Esophagus squamous epithelium (tissue), 5 donors: Measurements from ENCODE around the gene PAK6. TPM values are rescaled to one million over a fixed set of nuclear protein-coding genes. Genes with fewer than 3 reads are reported as not detected.

Experiments
- DNase-seq: peaks from one replicate; lab custom pipeline; 2025; lab: John Stamatoyannopoulos, UW
- H3K27ac ChIP-seq, 4 donors: fragments of 200-600 bp; sonication (generic); one replicate each; pipeline ENCODE4 v1.5.1; 2016 to 2019; ENCODE audit warnings: mild to moderate bottlenecking in 1 of 4
- H3K27me3 ChIP-seq, 4 donors: fragments of 200-600 bp; sonication (generic); 1 replicate in 3 of 4; 2 replicates in 1 of 4; pipeline versions ENCODE4 v1.5.1 to v1.6.0; 2017 to 2021; ENCODE audit warnings: antibody characterized with exemption in 1 of 4
- H3K36me3 ChIP-seq, 3 donors: fragments of 200-600 bp; sonication (generic); one replicate each; pipeline ENCODE4 v1.5.1; 2016 to 2019
- H3K4me1 ChIP-seq, 3 donors: fragments of 200-600 bp; sonication (generic); one replicate each; pipeline ENCODE4 v1.5.1; 2017 to 2019
- H3K4me3 ChIP-seq, 4 donors: fragments of 200-600 bp; sonication (generic); 1 replicate in 3 of 4; 2 replicates in 1 of 4; pipeline ENCODE4 v1.5.1; 2016 to 2019; ENCODE audit warnings: mild to moderate bottlenecking in 2 of 4, moderate library complexity in 1 of 4
- H3K9me3 ChIP-seq, 3 donors: fragments of 200-600 bp; sonication (generic); one replicate each; pipeline ENCODE4 v1.5.1; 2016 to 2019
- CTCF ChIP-seq, 6 experiments: fragments of 450-650 bp in 4 of 6; fragments of 200-600 bp in 2 of 6; sonication (generic) in 2 of 6; IDR thresholded peaks; one replicate each; pipeline ENCODE4 v1.5.1; 2016 to 2019; ENCODE audit warnings: antibody characterized with exemption in 6 of 6, mild to moderate bottlenecking in 4 of 6, moderate library complexity in 4 of 6
- POLR2A ChIP-seq, 4 donors: fragments of 450-650 bp; IDR thresholded peaks; one replicate each; pipeline ENCODE4 v1.6.1; 2017; ENCODE audit warnings: antibody characterized with exemption in 4 of 4, mild to moderate bottlenecking in 4 of 4, moderate library complexity in 3 of 4
- WGBS, 2 donors: methylation state at CpG; one replicate each; pipeline ENCODE4 v1.1.5; 2018; 5-methylcytosine and 5-hydroxymethylcytosine counted together
- intact Hi-C: fragments of 100-400 bp; cut with DNase I; formaldehyde crosslinking; loops from one replicate; pipeline ENCODE4 v1.15.0; 2022
- total RNA-seq, 4 donors: library from RNA; depleted of rRNA; stranded (reverse); fragments of >200 nt; gene quantifications; one replicate each; pipeline ENCODE4 v1.1.0, GENCODE V29; 2016
- donor health status: DM: yes; HTN: yes; CAD: no.

Gene PAK6
- total RNA-seq, 4 donors from 2014 or later = 31.5 to 53.5 (median 37.2) TPM

DNA sequence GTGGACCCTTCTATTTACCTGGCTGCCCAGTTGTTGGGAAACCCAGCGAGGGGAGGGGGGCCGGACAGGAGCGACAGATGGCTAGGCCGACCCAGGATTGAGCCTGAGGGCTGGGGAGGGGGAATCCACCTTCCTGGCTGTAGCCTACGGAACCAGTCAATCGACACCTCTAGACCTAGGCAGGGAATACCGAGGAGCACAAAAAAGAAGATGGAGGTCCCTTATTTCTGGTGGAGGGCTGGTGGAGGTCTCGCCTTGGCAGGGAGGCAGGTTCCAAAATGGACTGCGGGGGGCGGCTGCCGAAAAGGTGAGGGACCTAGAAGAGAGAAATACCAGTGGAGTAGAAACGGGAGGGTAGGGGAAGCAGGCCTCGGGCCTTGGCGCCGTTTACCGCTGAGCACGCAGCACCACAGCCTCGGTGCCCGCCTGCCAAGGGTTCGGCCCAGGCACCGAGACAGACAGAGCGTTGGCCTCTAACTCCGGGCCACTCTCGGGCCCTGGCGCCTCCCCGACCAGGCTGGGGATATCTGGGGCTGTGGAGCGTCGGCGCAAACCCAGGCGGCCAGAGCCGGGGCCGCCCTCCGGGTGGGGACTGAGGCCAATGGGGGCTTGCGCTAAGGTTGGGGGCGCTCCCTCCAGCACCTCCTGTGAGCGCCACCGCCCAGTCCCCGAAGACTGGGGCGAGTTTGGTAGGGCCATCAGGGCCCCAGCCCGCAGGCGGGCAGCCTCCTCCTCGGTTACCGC lies 42.4 kb downstream of the PAK6 start:
- H3K9me3 ChIP-seq = no peaks in the 10 kb centered on the region
- intact Hi-C loops = loop anchor here (5.0 kb wide), 2 partner anchors 86 to 141 kb away; no protein-coding TSS in a partner anchor
- no peak for TF ChIP-seq POLR2A (IDR thresholded peaks at IDR 0.05)
- TF ChIP-seq CTCF (IDR thresholded peaks at IDR 0.05) = no peak
- DNase-seq = no peak
- no peak overlapping the region for H3K27ac ChIP-seq
- WGBS, 2 donors = 61 to 68% methylated on average over 15 to 18 of the region's 43 CpGs
- H3K27me3 ChIP-seq = peaks cover 23 to 87% (median 33%) of the 10 kb centered on the region in 4 donors
- peaks cover 0 to 19% (median 1%) of the 10 kb centered on the region in 3 donors for H3K36me3 ChIP-seq
- H3K4me1 ChIP-seq = peaks cover 23 to 58% (median 27%) of the 10 kb centered on the region in 3 donors
- peak overlapping the region in 3 of 4 donors; percentile 44 to 61 (median 51) for H3K4me3 ChIP-seq

- H3K4me3 ChIP-seq = peak overlapping the region; percentile 25 to 61 (median 48)
- H3K27me3 ChIP-seq = peaks cover 23 to 93% (median 33%) of the 10 kb centered on the region in 4 donors
- TF ChIP-seq CTCF (IDR thresholded peaks at IDR 0.05) (no peak), POLR2A (IDR thresholded peaks at IDR 0.05) (no peak)
- no CpG with 5 or more reads among the region's 51 CpGs for WGBS, 2 donors
- H3K4me1 ChIP-seq = peaks cover 23 to 58% (median 27%) of the 10 kb centered on the region in 3 donors
- H3K9me3 ChIP-seq = no peaks in the 10 kb centered on the region
- H3K27ac ChIP-seq = no peak overlapping the region
- DNase-seq = no peak
- peaks cover 0 to 14% (median 0%) of the 10 kb centered on the region in 3 donors for H3K36me3 ChIP-seq
- intact Hi-C loops = loop anchor here (5.0 kb wide), 2 partner anchors 86 to 141 kb away; no protein-coding TSS in a partner anchor
Measured at GRCh38 chr15:40281801-40282146, 42.9 kb downstream of the PAK6 start.

- intact Hi-C loops = loop anchor here (5.0 kb wide), 2 partner anchors 85 to 140 kb away; no protein-coding TSS in a partner anchor
- Histone ChIP-seq H3K36me3 (peaks cover 0 to 9% (median 0%) of the 10 kb centered on the region in 3 donors), H3K4me3 (peak overlapping the region; percentile 25 to 61 (median 48)), H3K27ac (no peak overlapping the region), H3K4me1 (peaks cover 23 to 58% (median 27%) of the 10 kb centered on the region in 3 donors), H3K9me3 (no peaks in the 10 kb centered on the region), H3K27me3 (peaks cover 23 to 98% (median 33%) of the 10 kb centered on the region in 4 donors)
- peak in 5 of 6 experiments; percentile 5 to 36 (median 27) for TF ChIP-seq CTCF (IDR thresholded peaks at IDR 0.05)
- TF ChIP-seq POLR2A (IDR thresholded peaks at IDR 0.05) = no peak
- no CpG with 5 or more reads among the region's 92 CpGs for WGBS, 2 donors
- no peak for DNase-seq
Measured at GRCh38 chr15:40282147-40282868, 43.4 kb downstream of the PAK6 start.

GRCh38 chr15:40282869-40283614 lies 44.2 kb downstream of the PAK6 start, which contains the start of gene ANKRD63:
TSS of gene ANKRD63 (minus strand) at chr15:40283064. CDS start at chr15:40282586, 478 bp downstream.
- H3K36me3 ChIP-seq = peaks cover 0 to 1% (median 0%) of the 10 kb centered on the region in 3 donors
- H3K4me1 ChIP-seq = peaks cover 23 to 51% (median 27%) of the 10 kb centered on the region in 3 donors
- peaks cover 23 to 96% (median 33%) of the 10 kb centered on the region in 4 donors for H3K27me3 ChIP-seq
- H3K27ac ChIP-seq = no peak within 1 kb of the TSS
- intact Hi-C loops = loop anchor here (5.0 kb wide), 2 partner anchors 84 to 139 kb away; no protein-coding TSS in a partner anchor
- no peaks in the 10 kb centered on the region for H3K9me3 ChIP-seq
- DNase-seq = no peak
- 24 to 58% methylated on average over 2 to 3 of the region's 76 CpGs for WGBS, 2 donors
- no peak for TF ChIP-seq CTCF (IDR thresholded peaks at IDR 0.05)
- no peak for TF ChIP-seq POLR2A (IDR thresholded peaks at IDR 0.05)
- peak within 1 kb of the TSS; percentile 25 to 61 (median 48) for H3K4me3 ChIP-seq
